HL-60/S4 treated with retinoic acid at 250 ng/mL for 4 days and 3 days (cell line): ENCODE data around the gene SLC25A21.

Source experiments
- in situ Hi-C: fragments of 300-500 bp; cut with MboI; formaldehyde crosslinking; loops from 2 replicates; pipeline ENCODE4 v1.7.0; 2022; ENCODE audit warnings: low sequenced_read_pairs

SLC25A21 gene

DNA sequence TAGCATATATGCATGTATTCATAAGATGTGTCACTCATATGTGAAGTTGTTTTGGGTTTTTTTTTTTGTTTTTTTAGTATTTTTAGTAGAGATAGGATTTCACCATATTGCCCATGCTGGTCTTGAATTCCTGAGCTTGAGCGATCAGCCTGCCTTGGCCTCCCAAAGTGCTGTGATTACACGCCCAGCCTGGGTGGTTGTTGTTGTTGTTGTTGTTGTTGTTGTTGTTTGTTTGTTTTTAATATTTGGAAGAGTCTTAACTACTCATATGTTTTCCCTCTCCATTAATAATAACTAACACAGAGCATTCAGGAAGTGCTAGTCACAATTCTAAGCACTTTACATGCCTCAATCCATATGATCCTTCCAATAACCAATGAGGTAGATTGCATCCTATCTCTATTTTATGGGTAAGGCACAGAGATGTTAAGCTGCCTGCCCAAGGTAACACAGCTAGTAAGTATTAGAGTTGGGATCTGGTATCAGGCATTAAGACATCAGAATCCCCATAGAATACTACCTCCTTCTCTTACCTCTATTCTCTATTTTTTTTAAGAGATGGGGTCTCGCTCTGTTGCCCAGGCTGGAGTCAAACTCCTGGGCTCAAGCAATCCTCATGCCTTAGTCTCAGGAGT is 27.6 kb downstream of the SLC25A21 start:
- in situ Hi-C loops = loop anchor here (25.0 kb wide), 1 partner anchor 583 kb away; no protein-coding TSS in a partner anchor

DNA sequence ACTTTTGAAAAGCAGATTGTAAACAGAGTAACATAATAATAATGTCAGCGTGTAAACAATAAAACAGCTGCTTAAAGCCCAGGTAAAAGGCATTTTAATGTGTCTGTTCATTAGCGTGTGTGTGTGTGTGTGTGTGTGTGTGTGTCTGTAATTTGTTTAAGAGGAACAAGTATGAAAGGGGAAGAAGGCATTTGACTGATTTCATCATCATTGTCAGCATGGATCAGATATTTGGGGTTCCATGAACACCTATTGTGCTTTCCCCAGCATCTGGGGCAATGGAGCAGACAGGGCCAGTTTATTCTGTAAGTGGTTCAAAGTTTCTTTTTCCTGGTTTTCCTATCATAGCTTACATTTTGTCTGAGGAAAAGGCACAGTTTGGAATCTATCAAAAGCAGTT is 28.9 kb downstream of the SLC25A21 start:
- in situ Hi-C loops = loop anchor here (25.0 kb wide), 1 partner anchor 581 kb away; no protein-coding TSS in a partner anchor

DNA sequence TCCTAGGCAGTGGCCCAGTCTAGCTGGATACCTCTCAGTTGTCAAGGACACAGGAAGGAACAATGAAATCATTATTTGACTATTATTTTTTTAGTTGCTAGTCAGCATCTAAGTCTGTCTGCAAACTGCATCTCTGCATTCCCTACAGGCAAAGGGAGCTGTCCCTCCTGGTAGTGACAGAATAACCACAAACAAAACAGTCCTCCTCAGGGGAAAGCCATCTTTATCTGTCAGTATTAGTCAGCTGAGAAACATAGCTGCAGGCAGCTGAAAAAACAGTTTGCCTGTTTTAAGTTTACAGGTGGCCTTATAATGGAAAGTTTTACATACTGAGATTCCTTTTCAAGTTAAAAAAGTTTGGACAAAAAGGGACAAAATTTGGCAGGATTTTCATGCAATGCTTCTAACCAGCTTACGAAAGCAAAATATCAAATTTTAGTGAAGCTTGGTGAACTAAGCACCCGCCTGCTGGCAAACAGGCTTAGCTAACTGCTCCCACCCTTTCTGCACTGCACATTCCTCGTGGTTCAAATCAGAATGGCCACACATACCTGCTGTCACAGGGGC is 29.5 kb downstream of the SLC25A21 start:
- in situ Hi-C loops = loop anchor here (25.0 kb wide), 1 partner anchor 581 kb away; no protein-coding TSS in a partner anchor

DNA sequence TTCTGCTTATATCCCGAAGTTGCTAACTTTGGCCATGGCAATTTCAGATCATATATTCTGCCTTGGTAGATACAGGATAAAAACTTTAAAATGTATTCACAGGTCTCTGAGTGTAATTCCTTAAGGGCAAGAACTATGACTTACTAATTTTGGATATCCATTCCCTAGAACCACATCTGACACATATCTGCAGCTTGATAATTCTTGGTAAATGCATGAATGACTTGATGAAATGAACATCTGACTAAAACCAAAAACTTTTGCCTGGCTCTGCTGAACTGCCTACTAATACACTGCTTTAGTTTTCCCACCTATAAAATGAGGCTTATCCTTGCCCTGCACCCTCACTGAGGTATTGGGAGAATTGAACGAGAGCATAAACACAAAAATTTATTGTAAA is 32.2 kb downstream of the SLC25A21 start:
- in situ Hi-C loops = loop anchor here (25.0 kb wide), 1 partner anchor 578 kb away; no protein-coding TSS in a partner anchor

GRCh38 chr14:37139710-37140109 is 32.7 kb downstream of the SLC25A21 start:
- in situ Hi-C loops = loop anchor here (25.0 kb wide), 1 partner anchor 577 kb away; no protein-coding TSS in a partner anchor

- in situ Hi-C loops = loop anchor here (25.0 kb wide), 1 partner anchor 577 kb away; no protein-coding TSS in a partner anchor
Measured at GRCh38 chr14:37138898-37139297, 33.5 kb downstream of the SLC25A21 start.

DNA sequence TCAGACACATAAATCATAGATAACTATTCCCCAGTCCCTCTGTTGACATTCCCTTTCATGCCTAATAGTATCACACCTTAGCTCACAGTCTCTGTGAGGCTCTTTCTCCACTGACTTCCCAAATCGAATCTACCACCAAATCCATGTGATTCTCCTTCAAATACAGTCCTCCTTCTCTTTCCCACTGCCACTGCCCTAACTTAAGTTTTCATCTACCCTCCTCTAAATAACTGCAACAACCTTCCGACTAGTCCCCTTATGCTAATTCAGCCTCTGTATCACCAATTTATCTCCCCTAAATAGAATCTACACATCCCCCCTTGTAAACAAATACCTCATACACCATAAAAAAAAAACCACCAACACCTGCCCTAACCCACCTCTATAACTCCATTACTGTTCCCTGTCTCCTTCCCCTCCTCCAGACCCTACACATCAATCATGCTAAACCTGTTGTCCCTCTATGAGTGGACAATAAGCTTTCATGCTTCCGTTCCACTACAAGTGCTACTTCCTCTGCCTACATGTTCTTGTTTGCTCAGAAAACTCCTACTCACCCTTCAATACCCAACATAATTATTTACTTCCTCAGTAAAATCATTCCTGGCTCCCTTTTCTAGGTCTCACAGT is 39.0 kb downstream of the SLC25A21 start:
- in situ Hi-C loops = loop anchor here (25.0 kb wide), 1 partner anchor 571 kb away; no protein-coding TSS in a partner anchor

DNA sequence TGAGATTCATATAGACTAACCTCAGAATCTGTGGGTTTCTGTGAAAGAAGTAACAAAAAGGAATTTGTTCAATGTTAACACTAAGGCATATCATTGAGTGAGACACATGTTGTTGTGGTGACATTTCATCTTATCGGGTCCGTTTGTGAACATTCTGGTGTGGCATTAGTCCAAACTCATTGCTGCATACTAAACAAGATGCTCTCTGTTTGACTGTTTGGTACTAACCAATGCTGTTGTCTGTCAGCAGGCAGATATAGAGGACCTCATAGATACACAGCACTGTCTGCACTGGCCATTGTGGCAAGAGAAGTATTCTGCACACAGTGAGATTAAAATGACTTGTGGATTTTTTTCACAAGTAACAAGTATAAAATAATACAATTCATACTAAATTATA is 41.2 kb downstream of the SLC25A21 start:
- in situ Hi-C loops = loop anchor here (25.0 kb wide), 1 partner anchor 569 kb away; no protein-coding TSS in a partner anchor

DNA sequence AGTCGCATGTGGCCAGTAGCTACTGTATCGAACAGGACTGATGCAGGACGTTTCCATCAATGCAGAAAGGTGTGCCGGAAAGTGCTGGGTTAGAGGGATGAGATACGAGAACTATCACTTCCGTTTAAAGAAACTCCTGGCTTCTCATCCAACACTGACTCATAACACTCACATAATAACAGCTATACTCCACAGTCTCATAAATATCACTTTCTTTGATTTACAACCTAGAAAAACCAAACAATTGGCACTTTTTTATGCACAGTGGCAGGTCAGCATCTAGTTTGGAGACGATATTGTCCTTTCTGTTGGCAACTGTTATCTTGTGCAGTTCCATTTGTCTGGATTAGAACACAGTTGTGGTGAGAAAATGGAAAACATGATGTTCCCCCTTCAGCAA is 43.4 kb downstream of the SLC25A21 start:
- in situ Hi-C loops = loop anchor here (25.0 kb wide), 1 partner anchor 567 kb away; no protein-coding TSS in a partner anchor

DNA sequence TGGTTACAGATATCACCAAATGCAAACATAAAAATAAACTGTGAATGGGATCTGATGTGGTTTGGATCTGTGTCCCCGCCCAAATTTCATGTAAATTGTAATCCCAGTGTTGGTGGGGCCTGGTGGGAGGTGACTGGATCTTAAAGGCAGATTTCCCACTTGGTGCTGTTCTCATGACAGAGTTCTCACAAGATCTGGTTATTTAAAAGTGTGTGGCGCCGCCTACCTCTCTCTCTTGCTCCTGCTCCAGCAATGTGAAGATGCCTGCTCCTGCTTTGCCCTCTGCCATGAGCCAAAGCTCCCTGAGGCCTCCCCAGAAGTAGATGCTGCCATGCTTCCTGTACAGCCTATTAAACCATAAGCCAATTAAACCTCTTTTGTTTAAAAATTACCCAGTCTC is 47.8 kb downstream of the SLC25A21 start:
- in situ Hi-C loops = loop anchor here (25.0 kb wide), 1 partner anchor 562 kb away; no protein-coding TSS in a partner anchor

DNA sequence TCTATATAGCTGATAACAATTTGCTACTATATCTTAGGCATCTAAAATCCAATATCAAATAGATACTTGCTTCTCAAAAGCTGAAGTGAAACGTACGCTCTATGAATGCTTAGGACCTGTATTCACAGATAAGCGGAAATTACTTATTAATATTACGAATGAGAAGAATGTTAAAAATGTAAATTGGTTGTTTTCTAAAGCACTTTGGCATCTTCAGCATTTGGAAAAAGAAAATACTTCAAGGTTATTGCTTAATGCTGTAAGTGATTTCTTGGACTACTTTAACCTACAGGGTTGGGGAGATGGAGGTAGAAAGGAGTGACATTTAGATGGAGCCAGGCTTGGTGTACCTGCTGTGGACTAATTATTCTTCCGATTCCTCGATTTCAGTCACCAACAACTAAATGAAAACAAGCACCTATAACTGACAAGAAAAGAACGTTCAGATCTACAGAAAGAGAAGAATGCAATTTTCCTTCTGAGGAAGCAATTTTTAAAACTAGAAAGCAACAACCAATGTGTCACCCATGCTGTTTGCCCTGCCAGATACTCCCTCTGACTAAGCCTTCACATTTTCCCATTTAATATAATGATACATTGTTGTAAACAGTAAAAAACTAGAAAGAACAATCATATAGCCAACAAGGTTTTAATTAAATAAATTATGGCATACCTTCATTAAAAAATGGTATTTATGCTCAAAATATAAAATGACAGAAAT is 49.3 kb downstream of the SLC25A21 start:
- in situ Hi-C loops = no loop called here

GRCh38 chr14:37122288-37122687 is 50.1 kb downstream of the SLC25A21 start:
- in situ Hi-C loops = no loop called here

GRCh38 chr14:37118673-37119366 is 53.6 kb downstream of the SLC25A21 start:
- in situ Hi-C loops = no loop called here

DNA sequence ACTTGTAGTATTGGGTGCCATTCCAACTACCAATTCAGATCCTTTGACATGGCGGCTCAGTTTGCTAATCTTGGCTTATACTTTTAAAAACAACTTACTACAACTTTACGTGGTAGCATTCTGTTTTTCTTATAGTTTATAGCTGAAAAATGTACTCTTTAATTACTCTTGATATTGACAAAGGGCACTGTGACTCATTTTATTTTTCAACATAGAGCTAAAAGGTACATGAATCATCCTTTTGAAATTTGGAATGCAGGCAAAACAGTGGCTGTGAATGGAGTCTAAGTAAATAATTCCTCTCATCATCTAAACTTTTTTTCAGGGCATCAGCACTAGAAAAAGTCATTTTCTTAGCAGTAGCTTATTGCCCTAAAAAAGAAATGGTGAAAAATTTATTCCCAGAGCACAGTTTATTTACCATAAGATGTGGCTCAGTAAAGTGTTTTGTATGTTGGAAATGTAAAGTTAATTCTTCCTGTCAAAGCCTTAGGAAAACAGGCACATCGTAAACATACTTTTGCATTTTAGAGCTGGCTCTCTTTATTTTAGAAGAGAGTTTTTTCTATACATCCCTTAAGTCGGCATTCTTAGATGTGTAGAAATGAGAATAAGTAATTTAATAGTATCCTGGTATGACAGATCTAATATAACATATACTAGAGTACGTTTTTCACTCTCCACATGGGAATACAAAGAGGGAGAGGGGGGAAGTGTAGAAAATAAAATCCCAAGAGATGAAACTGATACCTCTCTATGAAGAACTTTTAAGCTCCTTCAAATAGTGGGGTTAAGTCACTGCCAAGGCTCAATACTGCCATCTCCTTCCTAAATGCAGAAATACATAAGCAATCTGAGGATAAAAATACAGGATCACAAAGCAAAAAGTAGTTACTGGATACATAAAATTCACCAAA is 55.2 kb downstream of the SLC25A21 start:
- in situ Hi-C loops = no loop called here

DNA sequence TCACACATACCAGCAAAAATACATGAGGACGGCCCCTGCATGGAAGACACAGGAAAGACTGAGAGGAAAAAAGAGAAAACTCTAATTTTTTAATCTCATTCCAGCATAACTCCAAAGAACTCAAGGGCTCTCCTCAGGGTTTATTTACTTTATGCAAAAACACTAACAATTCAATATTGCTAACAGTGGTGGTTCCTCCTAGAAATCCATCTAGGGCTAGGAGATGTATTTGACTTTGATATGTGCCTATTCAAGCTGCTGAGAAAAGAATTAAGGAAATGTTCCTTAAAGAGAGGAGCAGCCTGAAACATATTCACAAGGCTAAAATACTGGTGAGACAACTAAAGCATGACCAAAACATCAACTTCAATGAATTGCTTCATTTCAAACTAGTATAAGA is 57.0 kb downstream of the SLC25A21 start:
- in situ Hi-C loops = no loop called here

DNA sequence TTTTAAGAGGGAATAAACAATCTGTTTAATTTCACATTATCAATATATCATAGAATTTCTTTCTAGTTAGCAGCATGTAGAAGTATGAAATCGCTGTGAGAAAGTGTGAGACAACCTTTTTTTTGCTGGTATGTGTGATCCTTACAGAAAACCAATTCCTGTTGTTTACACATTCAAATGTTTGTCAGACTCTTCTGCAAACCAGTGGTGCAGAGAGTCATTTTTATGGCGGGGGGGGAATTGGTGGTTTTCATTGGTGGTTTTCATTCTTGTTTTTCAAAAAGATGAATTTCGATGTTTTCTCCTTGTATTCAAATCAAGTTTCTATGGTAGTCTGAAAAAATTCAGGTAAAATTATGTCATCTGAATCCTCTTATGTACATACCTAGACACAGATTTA is 57.8 kb downstream of the SLC25A21 start:
- in situ Hi-C loops = no loop called here

DNA sequence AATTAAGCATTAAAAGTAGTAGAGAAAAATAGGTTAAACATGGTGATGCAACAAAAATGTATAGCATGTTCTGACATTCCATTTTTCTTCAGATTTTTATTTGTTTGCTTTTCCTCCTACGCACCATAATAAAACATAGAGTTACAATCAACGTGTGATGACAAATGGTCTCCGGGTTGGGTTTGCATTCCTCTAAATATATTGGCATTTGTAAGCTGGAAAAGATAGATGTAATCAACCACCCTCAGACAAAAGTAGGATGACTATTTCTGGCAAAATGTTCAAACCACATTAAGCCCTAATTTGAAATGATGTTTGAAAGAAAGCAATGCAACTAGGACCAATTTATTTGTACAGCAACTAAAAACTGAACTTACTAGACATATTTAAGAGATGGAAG is 58.4 kb downstream of the SLC25A21 start:
- in situ Hi-C loops = no loop called here

- in situ Hi-C loops = no loop called here
Measured at GRCh38 chr14:37098132-37098531, 74.3 kb downstream of the SLC25A21 start.

GRCh38 chr14:37094502-37094901 is 77.9 kb downstream of the SLC25A21 start:
- in situ Hi-C loops = no loop called here
